ENCODE measurements around the gene KRT86.
"Not testable (repeated sequence)": the region's sequence is repeated elsewhere in the genome, so short reads cannot be mapped to it uniquely, and the experiment has no call there.

Gene KRT86

DNA sequence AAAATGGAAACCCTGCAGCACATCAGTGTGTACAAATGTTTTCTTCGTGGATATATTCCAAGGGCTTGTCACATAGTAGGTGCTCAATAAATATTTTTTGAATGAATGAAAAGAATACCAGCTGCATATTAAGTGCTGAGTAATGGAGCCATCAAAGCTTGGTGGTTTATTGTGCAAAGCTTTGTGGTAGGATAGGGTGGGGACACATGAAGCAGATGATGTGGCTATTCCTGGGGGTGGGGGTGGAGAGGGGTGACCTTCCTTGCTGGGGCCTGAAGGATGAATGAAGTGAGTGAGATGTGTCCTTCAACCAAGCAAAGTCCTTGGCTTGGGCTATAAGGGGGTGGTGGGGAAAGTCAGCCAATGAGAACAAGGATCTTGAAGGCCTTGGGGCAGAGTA, 21.2 kb downstream of the KRT86 start:
- DNase-seq = no peak

GRCh38 chr12:52296572-52297215, 22.2 kb downstream of the KRT86 start:
- no peak for DNase-seq

GRCh38 chr12:52298677-52299190, 24.3 kb downstream of the KRT86 start:
- no peak for DNase-seq

DNA sequence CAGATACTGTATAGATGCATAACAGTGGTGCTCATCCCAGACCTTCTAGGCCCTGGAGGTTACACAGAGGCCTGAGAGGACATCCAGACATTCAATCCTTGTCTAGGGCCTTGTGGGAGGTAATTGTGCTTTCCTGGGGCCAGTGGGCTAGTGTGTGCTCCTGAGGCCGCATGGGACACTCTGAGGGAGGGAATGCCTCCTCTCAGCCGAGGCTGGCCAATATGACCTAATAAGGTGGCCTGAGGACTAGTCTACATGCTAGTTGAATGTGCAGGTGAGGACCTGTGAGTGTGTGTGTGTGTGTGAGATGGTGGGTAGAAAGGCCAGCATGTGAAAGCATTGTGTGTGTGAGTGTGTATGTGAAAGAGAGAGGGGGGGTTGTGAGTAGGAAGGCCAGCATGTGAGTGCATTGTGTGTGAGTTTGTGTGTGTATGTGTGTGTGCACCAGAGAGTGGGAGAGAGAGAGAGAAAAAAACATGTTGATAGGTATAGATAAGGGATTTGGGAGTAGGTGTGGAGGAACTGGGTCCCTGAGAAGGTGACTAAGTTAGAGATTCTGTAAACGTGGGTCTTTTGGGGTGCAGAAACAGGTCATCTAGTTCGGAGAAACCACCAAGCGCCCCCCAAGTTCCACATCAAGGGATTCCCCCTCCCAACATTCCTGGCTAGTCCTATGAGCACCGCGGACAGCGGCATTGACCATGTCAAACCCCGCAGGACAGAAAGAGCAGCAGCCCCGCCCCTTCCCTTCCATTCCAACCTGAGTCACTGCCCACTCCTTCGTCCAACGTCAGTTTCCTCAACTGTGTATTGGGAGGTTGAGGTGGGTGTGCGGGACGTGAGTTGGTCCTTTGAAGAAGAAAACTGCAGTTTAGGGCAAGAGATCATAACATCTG, 26.6 kb downstream of the KRT86 start:
- no peak for DNase-seq

GRCh38 chr12:52301721-52302120, 27.3 kb downstream of the KRT86 start:
- not testable (repeated sequence) for DNase-seq

DNA sequence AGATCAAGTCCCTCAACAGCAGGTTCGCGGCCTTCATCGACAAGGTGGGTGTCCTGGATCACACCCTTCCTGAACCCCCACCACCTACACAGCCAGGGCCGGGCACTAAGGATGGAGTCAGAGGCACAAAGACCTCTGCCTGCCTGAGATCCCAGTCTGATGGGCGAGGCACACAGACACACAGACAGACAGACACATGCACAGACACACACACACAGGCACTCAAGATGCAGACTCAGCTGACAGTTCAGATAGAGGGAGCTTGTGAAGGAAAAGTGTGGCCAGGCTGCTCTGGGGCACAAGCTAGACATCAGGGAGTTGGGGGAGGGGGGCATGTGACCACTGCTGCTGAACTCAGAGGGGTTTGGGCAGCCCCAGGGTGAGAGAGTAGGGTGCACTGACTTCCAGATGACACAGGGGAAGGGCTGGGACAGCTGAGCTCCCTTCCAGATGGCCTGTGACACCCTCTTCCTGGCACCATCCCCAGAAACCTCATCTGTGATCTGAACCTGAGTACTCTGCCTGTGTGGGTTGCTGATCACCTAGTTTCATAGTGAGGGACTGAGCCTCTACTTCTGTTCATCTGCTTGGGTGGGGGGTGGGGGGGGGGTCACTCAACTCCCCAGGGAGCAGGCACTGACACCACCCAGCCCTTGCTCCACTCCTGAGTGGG, 27.9 kb downstream of the KRT86 start:
- DNase-seq = not testable (repeated sequence)

DNA sequence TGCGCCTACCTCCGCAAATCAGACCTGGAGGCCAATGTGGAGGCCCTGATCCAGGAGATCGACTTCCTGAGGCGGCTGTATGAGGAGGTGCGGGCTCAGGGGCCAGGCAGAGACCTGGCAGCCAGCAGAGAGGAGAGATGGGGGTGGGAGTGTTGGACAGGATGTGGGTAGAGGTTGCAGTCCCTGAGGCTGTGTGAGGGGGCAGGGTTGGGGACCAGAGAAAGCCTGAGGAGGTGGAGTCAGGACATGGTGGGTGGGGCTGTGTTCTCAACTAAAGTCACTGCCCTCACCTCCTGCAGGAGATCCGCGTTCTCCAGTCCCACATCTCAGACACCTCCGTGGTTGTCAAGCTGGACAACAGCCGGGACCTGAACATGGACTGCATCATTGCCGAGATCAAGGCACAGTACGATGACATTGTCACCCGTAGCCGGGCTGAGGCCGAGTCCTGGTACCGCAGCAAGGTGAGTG, 30.5 kb downstream of the KRT86 start:
- not testable (repeated sequence) for DNase-seq

DNA sequence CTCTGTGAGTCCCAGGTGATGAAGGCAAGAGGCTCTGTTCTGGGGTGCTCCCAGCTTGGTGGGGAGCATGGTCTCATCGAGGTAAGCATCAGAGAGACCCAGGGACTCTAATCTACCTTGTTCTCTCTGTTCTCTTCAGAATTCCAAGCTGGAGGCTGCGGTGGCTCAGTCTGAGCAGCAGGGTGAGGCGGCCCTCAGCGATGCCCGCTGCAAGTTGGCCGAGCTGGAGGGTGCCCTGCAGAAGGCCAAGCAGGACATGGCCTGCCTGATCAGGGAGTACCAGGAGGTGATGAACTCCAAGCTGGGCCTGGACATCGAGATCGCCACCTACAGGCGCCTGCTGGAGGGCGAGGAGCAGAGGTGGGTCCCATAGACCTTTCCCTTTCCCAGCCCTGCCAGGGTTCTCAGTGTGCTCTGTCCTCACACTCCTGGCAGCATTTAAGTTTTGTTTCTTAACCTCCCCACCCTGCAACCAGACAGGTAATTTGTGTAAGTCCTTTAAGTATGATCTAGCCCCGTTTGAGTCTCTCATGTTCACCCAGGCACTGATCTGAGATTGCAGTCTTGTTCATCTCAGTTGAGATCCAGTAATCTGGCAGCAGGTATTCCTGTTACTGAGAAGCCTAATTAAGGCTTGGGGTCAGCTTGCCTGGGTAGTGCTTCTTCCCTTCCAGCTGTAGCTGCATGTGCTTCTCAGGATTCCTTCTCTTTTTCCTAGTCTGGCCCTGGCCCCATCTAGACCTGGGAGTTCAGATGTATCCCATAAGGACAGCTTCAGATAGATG, 31.7 kb downstream of the KRT86 start:
- DNase-seq = no peak

GRCh38 chr12:52306731-52307130, 32.3 kb downstream of the KRT86 start:
- no peak for DNase-seq

- DNase-seq = peak; percentile 23
Measured at GRCh38 chr12:52307836-52308805, 33.7 kb downstream of the KRT86 start.

- no peak for DNase-seq
Measured at GRCh38 chr12:52308806-52309425, 34.5 kb downstream of the KRT86 start.

GRCh38 chr12:52310622-52311284, 36.3 kb downstream of the KRT86 start:
- no peak for DNase-seq

- DNase-seq = no peak
Measured at GRCh38 chr12:52311285-52311648, 36.8 kb downstream of the KRT86 start.

DNA sequence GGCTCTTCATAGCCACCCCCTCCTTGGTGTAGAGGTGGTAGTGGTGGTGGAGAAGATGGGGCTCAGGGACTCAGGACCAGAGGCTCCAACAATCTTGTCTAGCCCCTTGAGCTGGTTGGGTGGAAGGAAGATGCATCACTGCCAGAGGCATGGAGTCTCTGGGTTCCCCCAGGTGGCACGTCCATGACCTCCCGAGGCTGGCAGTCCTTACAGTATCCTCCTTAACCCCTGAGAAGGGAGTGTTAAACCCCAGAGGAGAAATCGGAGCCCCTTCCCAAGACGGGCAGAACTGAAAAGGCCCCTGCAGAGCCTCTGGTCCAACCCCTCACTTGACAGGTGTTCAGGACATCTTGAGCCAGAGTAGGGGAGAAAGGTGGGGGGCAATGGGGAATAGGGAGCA, 37.6 kb downstream of the KRT86 start:
- DNase-seq = no peak

GRCh38 chr12:52313461-52313860, 39.0 kb downstream of the KRT86 start:
- no peak for DNase-seq

- DNase-seq = no peak
Measured at GRCh38 chr12:52313926-52314325, 39.5 kb downstream of the KRT86 start.

DNA sequence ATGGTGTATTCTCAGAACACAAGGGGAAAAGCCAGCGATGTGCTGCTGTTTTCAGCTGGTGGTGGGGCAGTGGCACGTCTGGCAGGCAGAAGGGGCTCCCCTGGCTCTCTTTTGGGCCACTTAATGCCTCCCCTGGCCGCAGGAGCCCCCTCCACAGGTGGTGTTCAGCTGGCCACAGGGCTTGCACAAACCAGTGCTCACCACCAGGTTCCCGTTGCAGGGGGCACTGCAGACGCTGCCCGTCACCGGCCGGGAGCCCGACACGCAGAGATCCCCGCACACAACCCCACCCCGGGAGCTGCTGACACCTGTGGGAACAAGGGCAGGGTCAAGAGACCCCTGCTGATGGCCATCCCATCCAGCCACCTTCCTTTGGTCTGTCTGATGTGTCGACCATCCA, 40.1 kb downstream of the KRT86 start:
- no peak for DNase-seq

- not testable (repeated sequence) for DNase-seq
Measured at GRCh38 chr12:52315721-52316120, 41.3 kb downstream of the KRT86 start.

- no peak for DNase-seq
Measured at GRCh38 chr12:52316290-52316689, 41.8 kb downstream of the KRT86 start.

DNA sequence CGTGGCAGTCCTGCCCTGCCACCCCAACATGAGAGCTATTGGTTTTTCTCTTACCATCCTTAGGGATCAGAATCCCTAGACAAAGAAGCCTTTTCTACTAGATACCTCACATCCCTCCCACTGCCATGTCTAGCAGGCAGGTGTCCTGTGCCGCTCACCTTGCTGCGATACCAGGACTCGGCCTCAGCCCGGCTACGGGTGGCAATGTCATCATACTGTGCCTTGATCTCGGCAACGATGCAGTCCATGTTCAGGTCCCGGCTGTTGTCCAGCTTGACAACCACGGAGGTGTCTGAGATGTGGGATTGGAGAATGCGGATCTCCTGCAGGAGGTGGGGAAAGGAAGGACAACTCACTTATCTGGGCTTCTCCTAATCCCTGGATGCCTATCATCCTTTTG, 42.3 kb downstream of the KRT86 start:
- DNase-seq = no peak
